Activated T-cell treated with anti-CD3 and anti-CD28 coated beads, Interleukin-2, amount 50 U/mL, for 24 hours (primary cell): Measurements from ENCODE around the gene FNDC7.
A peak's percentile ranks its signal among the peaks of the same experiment; 100 is the strongest.
"Not testable (repeated sequence)": the region's sequence is repeated elsewhere in the genome, so short reads cannot be mapped to it uniquely, and the experiment has no call there.

ENCODE experiments used
- DNase-seq: peaks from one replicate; pipeline ENCODE4 v3.0.0-alpha.2; 2020
- H3K27ac Mint-ChIP-seq: 2 replicates; pipeline ENCODE4 v1.8.0; 2020; ENCODE audit warnings: mild to moderate bottlenecking, mixed read lengths
- H3K27me3 Mint-ChIP-seq: 2 replicates; pipeline ENCODE4 v1.8.0; 2020; ENCODE audit warnings: mixed read lengths
- H3K36me3 Mint-ChIP-seq: 2 replicates; pipeline ENCODE4 v1.8.0; 2020; ENCODE audit warnings: low read depth, mixed read lengths
- H3K4me1 Mint-ChIP-seq: 2 replicates; pipeline ENCODE4 v1.8.0; 2020; ENCODE audit warnings: low read depth, mixed read lengths
- H3K4me3 Mint-ChIP-seq: 2 replicates; pipeline ENCODE4 v1.8.0; 2020; ENCODE audit warnings: mild to moderate bottlenecking, moderate library complexity, mixed read lengths
- H3K9me3 Mint-ChIP-seq: 2 replicates; pipeline ENCODE4 v1.8.0; 2020; ENCODE audit warnings: mixed read lengths

Gene FNDC7

GRCh38 chr1:108745980-108746381 is 33.3 kb downstream of the FNDC7 start:
- Mint-ChIP-seq H3K9me3 (no peaks in the 10 kb centered on the region), H3K4me1 (peaks cover 36% of the 10 kb centered on the region), H3K4me3 (peak overlapping the region; percentile 90), H3K27ac (peak overlapping the region; percentile 96), H3K36me3 (peaks cover 23% of the 10 kb centered on the region), H3K27me3 (no peaks in the 10 kb centered on the region)
- no peak for DNase-seq

GRCh38 chr1:108746382-108747170 is 33.9 kb downstream of the FNDC7 start, which contains the start of gene STXBP3:
TSS of gene STXBP3 (plus strand) at chr1:108746674. CDS start at chr1:108746738, 64 bp downstream.
- Mint-ChIP-seq H3K4me3 (peak within 1 kb of the TSS; percentile 90), H3K9me3 (no peaks in the 10 kb centered on the region), H3K4me1 (peaks cover 37% of the 10 kb centered on the region), H3K27me3 (no peaks in the 10 kb centered on the region), H3K27ac (peak within 1 kb of the TSS; percentile 96), H3K36me3 (peaks cover 24% of the 10 kb centered on the region)
- peak; percentile 100 for DNase-seq

DNA sequence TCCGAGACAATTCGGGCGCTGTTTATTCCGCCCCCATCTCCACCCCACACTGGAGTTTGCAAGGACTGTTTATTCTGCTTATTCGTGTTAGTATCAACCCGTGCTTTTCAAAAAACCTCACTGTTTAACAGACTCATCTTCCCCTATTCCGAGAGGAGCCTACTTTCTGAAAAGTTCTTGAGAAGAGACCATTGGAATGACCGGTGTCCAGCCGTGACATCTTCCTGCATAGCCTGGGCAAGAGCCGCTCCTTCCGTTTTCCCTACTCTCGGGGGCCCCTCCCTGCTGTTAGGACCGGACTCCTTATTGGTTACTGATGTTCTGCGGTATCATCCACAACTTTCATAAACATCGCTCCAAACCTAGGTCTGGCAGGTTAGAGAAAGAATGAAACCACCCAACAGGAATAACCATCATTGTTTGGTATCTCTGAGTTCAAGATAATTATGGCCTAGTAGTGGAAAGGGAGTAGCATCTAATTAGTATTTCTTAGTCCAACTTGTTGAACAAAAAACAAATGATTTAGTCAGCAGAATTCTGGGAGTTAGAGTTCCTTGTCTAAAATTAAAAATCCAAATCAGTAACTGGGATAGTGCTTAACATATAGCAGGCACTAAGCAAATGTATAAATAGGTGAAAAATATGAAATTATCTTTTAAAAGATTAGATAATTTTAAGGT is 34.6 kb downstream of the FNDC7 start:
- peak overlapping the region; percentile 96 for H3K27ac Mint-ChIP-seq
- H3K4me3 Mint-ChIP-seq, result peak overlapping the region; percentile 90
- peaks cover 24% of the 10 kb centered on the region for H3K36me3 Mint-ChIP-seq
- no peaks in the 10 kb centered on the region for H3K9me3 Mint-ChIP-seq
- H3K4me1 Mint-ChIP-seq, result peaks cover 37% of the 10 kb centered on the region
- H3K27me3 Mint-ChIP-seq, result no peaks in the 10 kb centered on the region
- DNase-seq, result no peak

GRCh38 chr1:108747898-108748297 is 35.2 kb downstream of the FNDC7 start:
- Mint-ChIP-seq H3K27me3 (no peaks in the 10 kb centered on the region), H3K4me1 (peaks cover 41% of the 10 kb centered on the region), H3K9me3 (no peaks in the 10 kb centered on the region), H3K27ac (no peak overlapping the region), H3K4me3 (peak overlapping the region; percentile 90), H3K36me3 (peaks cover 30% of the 10 kb centered on the region)
- DNase-seq, result no peak

DNA sequence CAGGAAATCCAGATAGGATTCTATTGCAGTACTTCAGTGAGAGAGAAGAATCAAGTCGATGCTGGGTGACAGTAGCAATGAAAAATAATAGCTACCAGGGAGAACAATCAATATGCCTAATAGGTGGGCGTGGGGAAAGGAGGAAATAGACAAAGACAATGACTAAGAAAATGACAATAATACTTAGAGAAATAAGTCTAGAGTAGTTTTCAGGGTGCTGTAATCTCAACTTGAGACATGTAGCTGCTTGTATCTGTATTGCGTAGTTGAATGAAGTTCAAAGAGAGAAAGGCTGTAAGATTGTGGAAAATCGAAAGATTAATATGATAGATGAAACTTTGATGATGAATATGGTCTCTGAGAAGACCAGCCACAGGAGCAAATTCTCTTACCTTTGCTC is 36.4 kb downstream of the FNDC7 start:
- Mint-ChIP-seq H3K36me3 (peaks cover 38% of the 10 kb centered on the region), H3K9me3 (no peaks in the 10 kb centered on the region), H3K4me3 (no peak overlapping the region), H3K27ac (no peak overlapping the region), H3K4me1 (peaks cover 43% of the 10 kb centered on the region), H3K27me3 (no peaks in the 10 kb centered on the region)
- DNase-seq, result no peak

- peaks cover 54% of the 10 kb centered on the region for H3K4me1 Mint-ChIP-seq
- DNase-seq, result no peak
- no peak overlapping the region for H3K27ac Mint-ChIP-seq
- no peak overlapping the region for H3K4me3 Mint-ChIP-seq
- no peaks in the 10 kb centered on the region for H3K27me3 Mint-ChIP-seq
- H3K36me3 Mint-ChIP-seq, result peaks cover 53% of the 10 kb centered on the region
- no peaks in the 10 kb centered on the region for H3K9me3 Mint-ChIP-seq
Measured at GRCh38 chr1:108750476-108751181, 37.9 kb downstream of the FNDC7 start.

DNA sequence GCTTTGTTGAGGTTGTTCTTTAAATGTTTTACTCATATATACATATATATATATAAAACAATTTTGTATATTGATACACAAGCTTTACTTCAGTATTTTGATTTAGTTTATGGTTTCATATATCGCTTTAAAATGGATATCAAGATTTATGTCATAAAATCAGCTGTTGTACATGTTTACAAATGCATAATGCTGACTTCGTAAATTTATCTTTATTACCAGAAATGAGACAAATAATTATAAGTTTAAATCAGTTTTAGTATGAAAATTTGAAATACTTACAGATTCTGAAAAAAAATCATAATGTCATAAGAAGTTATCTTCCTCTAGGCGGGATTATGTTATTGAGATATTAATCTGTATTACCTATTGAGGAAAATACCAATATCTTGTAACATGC is 40.7 kb downstream of the FNDC7 start:
- H3K27ac Mint-ChIP-seq, result no peak overlapping the region
- H3K9me3 Mint-ChIP-seq, result no peaks in the 10 kb centered on the region
- H3K4me1 Mint-ChIP-seq, result peaks cover 42% of the 10 kb centered on the region
- peaks cover 58% of the 10 kb centered on the region for H3K36me3 Mint-ChIP-seq
- DNase-seq, result no peak
- no peaks in the 10 kb centered on the region for H3K27me3 Mint-ChIP-seq
- no peak overlapping the region for H3K4me3 Mint-ChIP-seq

DNA sequence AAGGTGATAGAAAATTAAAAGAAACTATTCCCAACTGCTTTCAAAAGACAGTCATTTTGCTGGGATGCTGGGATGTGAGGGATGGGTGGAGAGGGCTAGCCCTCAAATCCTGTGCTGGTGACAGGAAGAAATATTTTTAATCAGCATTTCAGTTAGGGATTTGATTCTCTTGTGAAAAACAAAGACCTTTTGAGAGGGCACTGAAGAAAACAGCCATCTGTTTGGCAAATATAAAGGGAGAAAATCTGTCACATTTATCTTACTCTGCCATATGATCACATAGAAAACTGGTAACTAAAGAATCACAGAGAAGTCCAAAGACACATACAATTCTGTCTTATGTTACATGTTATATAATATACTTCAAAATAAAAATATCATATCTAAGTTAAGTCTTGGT is 46.1 kb downstream of the FNDC7 start:
- Mint-ChIP-seq H3K27me3 (no peaks in the 10 kb centered on the region), H3K27ac (no peak overlapping the region), H3K9me3 (no peaks in the 10 kb centered on the region), H3K4me1 (peaks cover 20% of the 10 kb centered on the region), H3K4me3 (no peak overlapping the region), H3K36me3 (peaks cover 75% of the 10 kb centered on the region)
- DNase-seq, result no peak

- Mint-ChIP-seq H3K27me3 (no peaks in the 10 kb centered on the region), H3K4me1 (peaks cover 12% of the 10 kb centered on the region), H3K9me3 (no peaks in the 10 kb centered on the region), H3K4me3 (no peak overlapping the region), H3K36me3 (peaks cover 54% of the 10 kb centered on the region), H3K27ac (no peak overlapping the region)
- DNase-seq, result no peak
Measured at GRCh38 chr1:108767115-108767514, 54.4 kb downstream of the FNDC7 start.

DNA sequence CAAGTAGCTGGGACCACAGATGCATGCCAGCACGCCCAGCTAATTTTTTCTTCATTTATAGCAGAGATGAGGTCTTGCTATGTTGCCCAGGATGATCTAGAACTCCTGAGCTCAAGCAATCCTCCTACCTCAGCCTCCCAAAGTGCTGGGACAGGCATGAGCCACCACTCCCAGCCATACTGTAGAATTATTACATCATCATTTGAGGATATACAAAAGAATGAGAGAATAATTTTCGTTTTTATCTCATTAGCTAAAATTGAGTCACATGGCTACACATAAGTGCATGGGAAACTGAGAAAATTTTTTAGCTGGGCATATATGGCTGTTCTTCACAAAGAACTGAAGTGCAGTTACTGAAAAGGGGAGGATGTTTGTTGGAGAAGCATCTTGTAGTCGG is 55.0 kb downstream of the FNDC7 start:
- no peak overlapping the region for H3K4me3 Mint-ChIP-seq
- DNase-seq, result no peak

GRCh38 chr1:108777839-108778238 is 65.1 kb downstream of the FNDC7 start:
- H3K36me3 Mint-ChIP-seq, result peaks cover 78% of the 10 kb centered on the region

More for the DNA sequence above, 55.0 kb downstream of the FNDC7 start:
- Mint-ChIP-seq H3K27ac (no peak overlapping the region), H3K9me3 (no peaks in the 10 kb centered on the region), H3K4me1 (peaks cover 10% of the 10 kb centered on the region), H3K27me3 (no peaks in the 10 kb centered on the region), H3K36me3 (peaks cover 52% of the 10 kb centered on the region)

GRCh38 chr1:108779455-108779854 is 66.7 kb downstream of the FNDC7 start:
- Mint-ChIP-seq H3K27ac (no peak overlapping the region), H3K9me3 (peaks cover 4% of the 10 kb centered on the region), H3K36me3 (peaks cover 78% of the 10 kb centered on the region), H3K4me1 (no peaks in the 10 kb centered on the region), H3K27me3 (no peaks in the 10 kb centered on the region), H3K4me3 (no peak overlapping the region)
- DNase-seq, result no peak

More at GRCh38 chr1:108777839-108778238, 65.1 kb downstream of the FNDC7 start:
- H3K4me1 Mint-ChIP-seq, result no peaks in the 10 kb centered on the region
- no peak overlapping the region for H3K4me3 Mint-ChIP-seq
- no peak overlapping the region for H3K27ac Mint-ChIP-seq
- DNase-seq, result no peak
- H3K9me3 Mint-ChIP-seq, result no peaks in the 10 kb centered on the region
- H3K27me3 Mint-ChIP-seq, result no peaks in the 10 kb centered on the region

GRCh38 chr1:108780937-108781574 is 68.3 kb downstream of the FNDC7 start:
- no peak overlapping the region for H3K4me3 Mint-ChIP-seq
- peaks cover 16% of the 10 kb centered on the region for H3K9me3 Mint-ChIP-seq
- no peak overlapping the region for H3K27ac Mint-ChIP-seq
- no peaks in the 10 kb centered on the region for H3K4me1 Mint-ChIP-seq
- H3K27me3 Mint-ChIP-seq, result no peaks in the 10 kb centered on the region
- no peak for DNase-seq
- H3K36me3 Mint-ChIP-seq, result peaks cover 83% of the 10 kb centered on the region

DNA sequence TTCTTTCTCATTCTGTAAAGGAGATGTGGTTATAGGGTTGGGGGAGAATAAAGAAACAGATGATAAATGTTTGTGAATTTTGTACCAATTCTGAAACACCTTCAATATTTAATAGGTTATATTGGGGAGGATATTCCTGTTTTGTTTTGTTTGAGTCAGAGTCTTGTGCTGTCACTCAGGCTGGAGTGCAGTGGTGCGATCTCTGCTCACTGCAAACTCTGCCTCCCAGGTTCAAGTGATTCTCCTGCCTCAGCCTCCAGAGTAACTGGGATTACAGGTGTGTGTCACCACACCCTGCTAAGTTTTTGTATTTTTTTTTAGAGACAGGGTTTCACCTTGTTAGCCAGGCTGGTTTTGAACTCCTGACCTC is 68.9 kb downstream of the FNDC7 start:
- not testable (repeated sequence) for DNase-seq, H3K4me3 Mint-ChIP-seq, H3K27me3 Mint-ChIP-seq, H3K27ac Mint-ChIP-seq, H3K4me1 Mint-ChIP-seq
- Mint-ChIP-seq H3K9me3 (peaks cover 18% of the 10 kb centered on the region), H3K36me3 (peaks cover 83% of the 10 kb centered on the region)
